Islet of Langerhans (tissue), 1 donor: ENCODE data around the gene MACROD1.
"Not testable (repeated sequence)": the region's sequence is repeated elsewhere in the genome, so short reads cannot be mapped to it uniquely, and the experiment has no call there.

ENCODE experiments used
- FAIRE-seq: peaks from one replicate; lab custom pipeline; 2011; peaks lifted over from hg19 to GRCh38; lab: Jason Lieb, UNC

The MACROD1 gene

DNA sequence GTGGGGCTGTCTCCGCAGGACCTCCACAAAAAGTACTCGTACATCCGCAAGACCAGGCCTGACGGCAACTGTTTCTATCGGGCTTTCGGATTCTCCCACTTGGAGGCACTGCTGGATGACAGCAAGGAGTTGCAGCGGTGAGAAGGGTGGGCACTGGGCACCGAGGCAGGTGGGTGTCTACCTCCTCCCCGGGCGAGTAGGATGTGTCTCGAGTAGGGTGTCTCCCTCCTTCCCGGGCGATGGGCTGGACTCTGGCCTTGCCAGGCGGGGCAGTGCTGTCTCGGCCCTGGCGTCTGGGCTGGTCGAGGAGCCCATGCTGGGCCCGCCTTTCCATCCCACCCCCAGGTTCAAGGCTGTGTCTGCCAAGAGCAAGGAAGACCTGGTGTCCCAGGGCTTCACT, 169.4 kb downstream of the MACROD1 start:
- no peak for FAIRE-seq

GRCh38 chr11:63993993-63994392, 171.9 kb downstream of the MACROD1 start:
- no peak for FAIRE-seq

DNA sequence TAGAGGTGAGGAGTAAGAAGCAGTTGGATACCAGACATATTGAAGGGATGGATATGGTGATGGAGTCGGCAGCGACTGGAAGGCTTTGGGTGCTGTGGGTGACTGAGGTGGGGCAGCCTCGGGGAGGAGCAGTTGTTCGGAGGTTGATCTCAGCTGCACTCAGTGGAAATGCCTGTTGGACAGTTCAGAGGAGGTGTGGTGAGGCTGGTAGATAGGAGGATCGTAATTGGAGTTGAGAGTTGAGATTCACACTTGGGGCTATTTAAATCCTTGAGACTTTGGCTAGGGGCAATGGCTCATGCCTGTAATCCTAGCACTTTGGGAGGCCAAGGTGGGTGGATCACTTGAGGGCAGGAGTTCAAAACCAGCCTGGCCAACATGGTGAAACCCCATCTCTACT, 172.8 kb downstream of the MACROD1 start:
- no peak for FAIRE-seq

- FAIRE-seq: no peak
Measured at GRCh38 chr11:63991558-63991957, 174.4 kb downstream of the MACROD1 start.

GRCh38 chr11:63986932-63987513, 178.9 kb downstream of the MACROD1 start:
- FAIRE-seq: no peak

- FAIRE-seq: peak; percentile 74
Measured at GRCh38 chr11:63986156-63986931, 179.6 kb downstream of the MACROD1 start, which contains the start of gene OTUB1. TSS of gene OTUB1 (plus strand) at chr11:63986438. CDS start at chr11:63986457, 19 bp downstream.

DNA sequence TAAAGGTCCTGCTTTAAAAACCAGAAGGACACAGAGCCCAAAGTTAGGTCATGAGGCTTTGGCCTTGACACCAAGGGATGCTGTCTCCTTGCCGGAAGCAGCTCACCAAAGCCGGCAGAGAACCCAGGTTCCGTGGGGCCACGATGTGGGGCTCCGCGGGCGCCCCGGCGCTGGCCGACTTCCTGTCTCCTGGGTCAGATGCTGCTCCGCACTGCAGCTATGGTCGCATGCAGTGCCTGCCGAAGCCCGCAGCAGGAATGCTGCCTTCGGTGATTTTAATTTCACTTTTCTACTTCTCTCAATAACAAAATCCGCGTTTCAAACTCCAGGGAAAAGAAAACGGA, 180.1 kb downstream of the MACROD1 start:
- FAIRE-seq: no peak

DNA sequence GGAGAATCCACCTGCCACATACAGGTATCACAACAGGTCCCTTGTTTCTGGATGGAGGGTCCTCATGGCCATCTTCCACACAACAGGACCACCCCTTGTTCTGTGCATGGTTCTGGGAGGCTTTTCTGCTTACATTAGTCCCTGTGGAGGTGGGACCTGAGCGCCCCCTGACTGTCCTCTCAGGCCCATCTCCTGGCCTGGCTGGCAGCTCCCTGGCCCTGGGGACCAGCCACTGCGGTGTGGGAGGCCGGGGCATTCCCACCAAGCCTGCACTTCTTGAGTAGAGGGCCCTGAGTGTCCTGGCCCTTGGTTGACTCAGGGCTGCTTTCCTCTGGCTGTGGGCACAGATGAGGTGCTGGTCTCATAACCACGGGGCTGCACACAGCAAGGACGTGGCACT, 186.5 kb downstream of the MACROD1 start:
- FAIRE-seq: no peak

- FAIRE-seq: no peak
Measured at GRCh38 chr11:63978551-63979239, 187.2 kb downstream of the MACROD1 start.

GRCh38 chr11:63974259-63975143, 191.4 kb downstream of the MACROD1 start, which contains the start of gene COX8A:
TSS of gene COX8A (plus strand) at chr11:63974620. CDS start at chr11:63974681, 61 bp downstream.
- FAIRE-seq: peak; percentile 84

GRCh38 chr11:63973912-63974258, 192.0 kb downstream of the MACROD1 start:
- not testable (repeated sequence) for FAIRE-seq

- no peak for FAIRE-seq
Measured at GRCh38 chr11:63970902-63971301, 195.0 kb downstream of the MACROD1 start.

GRCh38 chr11:63969461-63969860, 196.5 kb downstream of the MACROD1 start:
- no peak for FAIRE-seq

DNA sequence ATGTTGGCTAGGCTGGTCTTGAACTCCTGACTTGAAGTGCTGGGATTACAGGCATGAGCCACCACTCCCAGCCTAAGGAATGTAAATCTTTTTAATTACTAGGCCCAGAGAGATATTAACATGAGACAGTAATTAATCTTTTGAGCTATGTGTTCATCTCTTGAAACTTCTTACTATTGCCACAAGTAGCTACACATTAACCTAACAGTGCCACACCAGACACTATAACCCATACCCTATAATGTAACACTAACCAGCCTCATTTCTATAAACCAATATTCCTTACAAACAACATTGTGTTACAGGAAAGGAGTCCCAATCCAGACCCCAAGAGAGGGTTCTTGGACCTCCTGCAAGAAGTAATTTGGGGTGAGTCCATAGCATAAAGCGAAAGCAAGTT, 199.5 kb downstream of the MACROD1 start:
- FAIRE-seq: no peak

DNA sequence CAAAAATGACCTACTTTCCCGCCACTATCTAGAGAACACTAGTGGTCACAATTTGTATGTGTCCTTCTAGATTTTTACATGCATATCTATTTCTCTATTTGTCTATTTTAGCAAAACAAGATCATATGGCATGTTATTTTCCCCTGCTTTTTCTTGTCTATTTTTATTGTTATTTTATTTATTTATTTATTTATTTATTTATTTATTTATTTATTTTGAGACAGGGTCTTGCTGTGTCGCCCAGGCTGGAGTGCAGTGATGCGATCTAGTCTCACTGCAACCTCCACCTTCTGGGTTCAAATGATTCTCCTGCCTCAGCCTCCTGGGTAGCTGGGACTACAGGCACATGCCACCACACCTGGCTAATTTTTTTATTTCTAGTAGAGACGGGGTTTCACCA, 202.0 kb downstream of the MACROD1 start:
- not testable (repeated sequence) for FAIRE-seq

DNA sequence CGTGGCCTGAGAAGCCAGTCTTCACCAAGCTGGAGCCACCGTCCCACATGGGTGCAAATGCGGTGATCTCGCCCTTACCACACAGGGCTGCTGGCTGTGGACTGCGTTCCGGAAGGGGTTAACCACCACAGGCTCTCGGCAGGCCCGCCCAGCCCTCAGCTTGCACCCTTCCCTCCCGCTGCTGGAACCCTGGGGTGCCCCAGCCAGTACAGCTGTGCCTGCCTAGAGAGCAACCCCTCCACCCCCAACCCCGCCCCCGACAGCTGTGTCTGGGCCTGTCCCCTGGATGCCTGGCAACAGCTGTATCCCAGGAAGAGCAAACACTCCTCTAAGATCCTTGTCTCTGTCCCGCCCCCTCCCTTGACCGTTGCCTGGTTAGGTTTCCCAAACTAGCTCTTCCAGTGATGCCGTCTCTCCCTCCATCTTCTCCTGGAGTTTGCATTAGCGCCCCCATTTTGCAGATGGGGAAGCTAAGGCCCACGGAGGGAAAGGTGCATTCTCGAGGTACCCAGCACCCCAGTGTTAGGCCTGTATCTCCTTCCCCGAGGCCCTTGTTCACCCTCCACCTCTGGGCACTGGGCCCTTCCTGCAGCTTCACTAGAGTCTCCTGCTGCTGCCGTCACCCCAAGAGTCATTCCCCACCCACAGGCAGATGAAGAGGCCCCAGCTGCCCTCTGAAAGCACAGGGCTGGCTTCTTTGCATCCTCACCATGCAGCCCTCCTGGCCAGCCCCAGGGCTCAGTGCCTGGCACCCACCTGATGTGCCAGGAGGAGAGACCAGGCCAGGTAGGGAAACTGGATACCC, 204.1 kb downstream of the MACROD1 start:
- FAIRE-seq: no peak

DNA sequence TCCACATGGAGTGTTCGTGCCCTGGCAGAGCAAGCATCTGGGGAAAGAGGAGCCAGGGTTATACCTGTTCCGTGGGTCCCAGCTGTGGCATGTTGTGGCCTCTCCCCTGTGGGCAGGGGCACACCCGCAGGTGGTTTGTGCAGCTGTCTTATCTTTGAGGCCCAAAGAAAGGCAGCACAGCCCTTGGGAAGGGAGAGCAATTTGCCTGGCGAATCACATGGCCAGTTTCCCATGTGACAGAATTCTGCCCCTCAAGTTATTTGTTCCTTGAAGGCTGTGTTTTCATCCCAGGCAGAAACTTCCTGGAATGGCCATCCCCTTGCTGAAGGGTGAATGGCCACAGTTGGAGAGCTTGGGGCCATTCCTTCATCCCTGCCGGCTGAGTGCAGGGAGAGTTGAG, 207.9 kb downstream of the MACROD1 start:
- FAIRE-seq: no peak

GRCh38 chr11:63952570-63952969, 213.3 kb downstream of the MACROD1 start:
- no peak for FAIRE-seq

DNA sequence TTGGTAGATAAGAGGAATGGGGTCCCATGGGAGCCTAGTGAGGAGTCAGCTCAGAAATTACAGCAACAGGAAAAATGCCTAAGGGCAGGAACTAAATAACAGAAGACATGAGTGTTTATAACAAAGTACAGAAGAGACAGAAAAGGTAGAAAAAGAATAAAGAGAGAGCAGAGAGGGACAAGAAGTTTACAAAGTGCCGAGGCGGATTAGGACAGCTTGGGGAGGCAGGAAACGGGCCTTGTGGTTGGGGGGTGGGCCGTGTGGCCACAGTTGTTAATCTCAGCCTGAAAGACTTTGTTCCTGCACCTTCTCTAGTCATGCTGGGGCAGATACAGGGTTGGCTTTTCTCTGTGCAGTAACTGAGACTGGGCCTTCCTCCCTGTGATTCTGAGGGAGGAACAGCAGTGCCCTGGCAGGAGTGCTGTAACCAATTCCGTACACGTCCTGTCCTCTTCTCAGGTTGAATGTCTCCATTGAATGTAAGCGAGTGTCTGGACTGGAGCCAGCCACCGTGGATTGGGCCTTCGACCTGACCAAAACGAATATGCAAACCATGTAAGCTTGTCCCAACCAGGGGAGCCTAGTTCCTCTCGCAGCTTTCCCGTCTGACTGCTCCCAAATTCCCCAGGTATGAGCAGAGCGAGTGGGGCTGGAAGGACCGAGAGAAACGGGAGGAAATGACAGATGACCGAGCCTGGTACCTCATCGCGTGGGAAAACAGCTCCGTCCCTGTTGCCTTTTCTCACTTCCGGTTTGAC, 214.0 kb downstream of the MACROD1 start:
- no peak for FAIRE-seq
